CD1c-positive myeloid dendritic cell (primary cell): ENCODE results near the gene SF3B3.

Experiments used
- DNase-seq: peaks from one replicate; pipeline ENCODE4 v3.0.0-alpha.2; 2016; ENCODE audit errors: extremely low spot score

Gene SF3B3

GRCh38 chr16:70523743-70524398 lies at the start of gene SF3B3:
Gene SF3B3 (plus strand): TSS chr16:70523816. CDS start chr16:70526657, 2,841 bp downstream.
- DNase-seq, result no peak

GRCh38 chr16:70474320-70475053 lies 49.1 kb upstream of the SF3B3 start:
- no peak for DNase-seq

GRCh38 chr16:70475054-70475871 lies 48.4 kb upstream of the SF3B3 start:
- DNase-seq, result no peak

- no peak for DNase-seq
These were observed 47.2 kb upstream of the SF3B3 start for GRCh38 chr16:70476272-70477020.

- no peak for DNase-seq
These were observed 45.4 kb upstream of the SF3B3 start for GRCh38 chr16:70478169-70478568.

GRCh38 chr16:70478912-70479341 lies 44.7 kb upstream of the SF3B3 start:
- DNase-seq, result no peak

GRCh38 chr16:70480127-70481105 lies 43.2 kb upstream of the SF3B3 start:
- no peak for DNase-seq

GRCh38 chr16:70481929-70482536 lies 41.6 kb upstream of the SF3B3 start:
- no peak for DNase-seq

- DNase-seq, result no peak
These were observed 41.0 kb upstream of the SF3B3 start for GRCh38 chr16:70482624-70483023.

- DNase-seq, result no peak
These were observed 40.2 kb upstream of the SF3B3 start for GRCh38 chr16:70483426-70483825.

GRCh38 chr16:70484867-70485266 lies 38.7 kb upstream of the SF3B3 start:
- DNase-seq, result no peak

- DNase-seq, result peak; percentile 41
These were observed 33.4 kb upstream of the SF3B3 start for GRCh38 chr16:70490261-70490660.

- no peak for DNase-seq
These were observed 29.8 kb upstream of the SF3B3 start for GRCh38 chr16:70493802-70494201.

GRCh38 chr16:70494202-70494770 lies 29.3 kb upstream of the SF3B3 start:
- no peak for DNase-seq

- no peak for DNase-seq
These were observed 28.8 kb upstream of the SF3B3 start for GRCh38 chr16:70494777-70495176.

- no peak for DNase-seq
These were observed 28.0 kb upstream of the SF3B3 start for GRCh38 chr16:70495425-70496182.

- no peak for DNase-seq
These were observed 27.1 kb upstream of the SF3B3 start for GRCh38 chr16:70496513-70496912.

GRCh38 chr16:70508752-70509151 lies 14.9 kb upstream of the SF3B3 start:
- DNase-seq, result no peak

GRCh38 chr16:70510216-70510615 lies 13.4 kb upstream of the SF3B3 start:
- DNase-seq, result no peak
